Measurements from ENCODE around the gene JPH4.
A peak's percentile ranks its signal among the peaks of the same experiment; 100 is the strongest.

Gene JPH4

DNA sequence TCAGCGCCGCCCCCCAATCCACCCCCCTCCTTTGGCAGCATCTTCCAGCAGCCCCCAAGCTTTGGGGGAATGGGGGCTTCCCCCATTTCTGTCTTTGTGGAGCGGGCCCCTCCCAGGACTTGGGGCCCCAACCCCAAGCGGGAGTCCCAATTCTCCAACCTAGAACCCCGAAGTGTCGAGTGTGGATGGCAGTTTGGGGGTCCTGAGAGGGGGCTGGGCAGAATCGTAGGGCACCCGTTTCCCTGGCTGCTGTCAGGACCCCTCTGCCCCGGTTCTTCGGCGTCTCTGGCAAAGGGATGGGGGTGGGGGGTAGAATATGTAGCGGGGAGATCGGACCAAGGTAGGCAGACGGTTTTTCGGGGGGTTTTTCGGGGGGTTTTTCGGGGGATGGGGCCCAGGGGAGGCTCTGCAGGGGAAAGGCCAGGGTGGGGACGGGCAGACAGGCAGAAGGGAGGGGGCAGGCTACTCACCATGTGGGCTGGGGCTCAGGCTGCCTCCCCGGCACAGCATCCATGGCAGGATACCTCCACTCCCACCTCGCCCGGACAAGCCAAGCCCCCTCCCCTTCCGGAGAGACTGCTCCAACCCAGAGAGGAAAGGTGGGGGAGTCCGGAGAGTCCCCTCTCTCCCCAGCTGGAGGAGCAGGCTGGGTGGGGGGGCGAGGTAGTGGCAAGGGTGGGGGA, 739 bp downstream of the JPH4 start:
- DNase-seq, result no peak

DNA sequence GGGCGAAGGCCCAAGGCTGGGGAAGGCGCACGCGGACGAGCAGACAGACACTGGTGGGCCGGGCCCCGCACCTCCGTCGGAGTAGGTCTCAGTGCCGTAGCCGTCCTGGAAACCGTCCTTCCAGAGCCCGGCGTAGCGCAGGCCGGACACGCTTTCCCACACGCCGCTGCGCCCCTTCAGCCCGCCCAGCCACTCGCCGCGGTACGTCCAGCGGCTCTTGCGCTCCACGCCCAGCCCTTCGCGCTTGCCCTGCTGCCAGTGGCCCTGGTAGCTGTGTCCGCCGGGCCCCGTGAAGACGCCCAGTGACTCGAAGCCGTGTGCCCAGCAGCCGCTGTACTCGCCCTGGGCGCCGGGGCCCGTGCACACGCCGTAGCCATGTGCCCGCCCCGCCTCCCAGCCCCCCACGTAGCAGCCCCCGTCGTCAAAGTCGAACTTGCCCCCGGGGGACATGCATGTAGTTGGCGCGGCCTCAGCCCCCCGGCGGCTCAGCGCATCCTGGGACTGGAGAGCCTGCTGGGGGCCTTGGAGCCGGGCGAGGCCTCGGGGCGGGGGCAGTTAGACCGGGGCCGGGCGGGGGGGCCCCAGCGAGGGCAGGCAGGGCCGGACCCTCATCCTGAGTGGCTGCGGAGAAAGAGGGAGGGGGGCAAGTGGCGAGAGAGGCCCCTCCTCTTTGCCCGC, 1.4 kb downstream of the JPH4 start:
- no peak for DNase-seq

DNA sequence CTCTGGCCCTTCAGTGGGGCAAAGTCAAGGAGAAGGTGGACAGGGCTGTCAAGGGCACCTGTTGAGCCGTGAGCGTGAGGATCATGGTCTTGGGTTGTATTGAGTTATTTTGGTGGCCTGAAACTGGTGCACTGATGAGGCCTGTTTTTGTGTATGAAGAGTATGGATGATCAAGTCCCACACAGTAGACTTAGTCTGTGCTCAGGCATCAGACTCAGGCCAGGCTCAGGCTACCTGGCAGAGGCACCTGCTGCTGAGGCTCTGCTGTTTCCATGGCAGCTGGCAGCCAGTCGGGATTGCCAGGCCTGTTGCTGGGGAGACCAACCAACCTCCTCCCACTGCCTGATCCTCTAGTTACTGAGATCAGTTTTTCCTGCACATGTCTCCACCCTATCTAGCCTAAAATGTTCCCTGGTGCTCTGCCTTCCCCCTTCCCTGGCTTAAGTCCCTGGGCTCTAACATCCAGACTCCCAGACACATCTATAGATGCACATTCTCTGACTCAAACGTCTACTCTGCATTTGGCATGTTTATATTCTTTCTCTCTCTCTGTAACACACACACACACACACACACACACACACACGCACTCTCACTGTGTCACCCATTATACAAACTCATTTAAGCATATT, 5.1 kb downstream of the JPH4 start:
- no peak for DNase-seq

DNA sequence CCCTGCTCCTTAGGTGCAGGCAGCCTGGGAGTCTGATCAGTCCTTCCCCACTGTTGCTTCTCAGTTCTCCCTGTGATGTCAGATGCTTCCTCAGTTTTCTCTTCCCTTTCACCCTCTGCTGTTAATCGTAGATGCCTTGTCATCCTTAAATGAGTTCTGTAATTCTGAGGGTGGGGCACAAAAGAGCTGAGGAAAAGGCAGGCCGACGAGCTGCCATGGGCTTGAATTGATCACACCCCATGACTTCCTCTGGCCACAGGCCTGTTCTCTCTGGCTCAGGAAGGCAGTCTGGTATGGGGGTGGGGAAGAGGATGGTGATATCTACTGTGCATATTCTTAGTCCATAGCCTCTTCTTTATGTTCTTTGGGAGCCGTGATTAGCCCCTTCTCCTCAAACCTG, 5.8 kb downstream of the JPH4 start:
- DNase-seq, result no peak

DNA sequence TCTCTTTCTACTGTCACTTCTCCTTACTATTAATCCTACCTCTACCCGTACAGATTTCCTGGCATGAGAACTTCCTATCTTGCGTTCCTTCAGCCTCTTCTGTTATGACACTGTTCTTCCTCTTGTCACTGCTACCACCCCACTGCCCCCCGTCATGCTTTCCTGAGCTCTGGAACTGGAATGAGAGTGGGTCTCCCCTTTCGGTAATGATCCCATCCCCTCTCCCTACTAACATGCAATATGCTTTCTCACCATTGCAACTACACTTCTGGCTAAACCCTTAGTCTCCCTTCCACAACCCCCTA, 6.1 kb downstream of the JPH4 start:
- DNase-seq, result no peak

DNA sequence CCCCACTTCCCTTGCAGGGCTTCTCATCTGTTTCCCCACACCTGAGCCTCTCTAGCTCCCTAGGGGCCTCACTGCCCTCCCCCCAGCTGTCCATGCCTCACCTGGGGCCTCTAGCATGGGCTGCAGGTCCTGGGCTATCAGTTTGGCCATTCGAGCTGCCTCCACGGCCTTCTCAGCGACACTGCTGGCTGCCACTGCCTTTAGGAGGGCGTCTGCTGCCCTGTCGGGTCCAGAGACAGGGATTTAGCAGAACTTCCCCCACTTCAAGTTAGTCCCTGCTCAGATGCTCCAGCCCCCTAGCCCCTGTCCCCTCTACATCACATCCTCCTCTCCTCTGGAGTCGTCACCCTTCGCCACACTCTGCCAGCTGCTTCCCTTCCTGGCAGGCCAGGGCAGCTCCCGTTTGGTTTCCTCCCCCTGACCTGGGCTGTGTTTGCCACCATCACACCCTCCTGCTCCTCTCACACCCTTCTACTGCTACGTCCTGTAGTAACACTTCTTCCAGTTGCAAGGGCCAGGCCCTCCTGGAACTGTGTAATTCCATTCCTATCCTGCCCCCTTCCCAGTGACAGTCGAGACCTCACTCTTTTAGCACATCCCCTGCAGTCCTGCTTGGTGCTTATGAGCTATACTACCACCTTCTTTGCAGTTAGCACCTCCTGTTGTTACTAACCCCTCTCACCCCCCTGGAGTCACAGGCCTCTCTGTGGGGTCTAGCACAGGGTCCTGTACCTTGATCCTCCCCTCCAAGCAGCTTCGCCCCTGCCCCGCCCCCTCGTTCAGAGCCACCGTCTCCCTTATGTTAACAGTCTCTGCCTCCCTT, 6.7 kb downstream of the JPH4 start:
- DNase-seq, result no peak

DNA sequence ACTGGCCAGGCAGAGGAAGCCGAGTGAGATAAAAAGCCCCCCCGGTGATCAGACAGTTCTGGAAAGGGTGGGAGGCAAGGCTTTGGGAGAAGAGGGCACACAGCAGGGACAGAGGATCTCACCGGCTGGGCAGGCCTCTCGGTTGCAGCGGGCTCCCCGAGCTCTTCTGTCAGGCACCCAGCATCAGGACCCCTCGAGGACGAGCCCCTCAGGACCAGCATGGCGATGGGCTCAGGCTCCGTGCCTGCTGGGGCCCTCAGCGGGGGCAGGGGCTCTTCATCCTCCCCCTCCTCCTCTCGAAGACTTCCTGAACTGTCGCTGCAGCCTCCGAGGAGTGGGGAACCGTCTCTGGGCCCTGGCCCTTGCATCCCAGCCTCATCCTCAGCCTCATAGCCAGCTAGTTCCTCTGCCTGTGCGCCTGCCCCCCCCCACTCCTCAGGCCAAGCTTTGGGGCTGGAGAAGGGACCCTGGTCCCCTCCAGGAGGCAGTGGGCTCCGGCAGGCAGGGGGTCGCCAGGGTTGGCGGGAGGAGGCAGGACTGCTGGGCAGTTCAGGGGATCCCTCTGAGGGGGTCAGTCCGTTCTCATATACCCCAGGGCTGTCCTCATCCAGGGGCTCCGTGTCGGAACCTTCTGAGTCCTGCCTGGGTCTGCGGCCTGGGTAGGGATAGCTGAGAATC, 7.6 kb downstream of the JPH4 start:
- DNase-seq, result no peak

DNA sequence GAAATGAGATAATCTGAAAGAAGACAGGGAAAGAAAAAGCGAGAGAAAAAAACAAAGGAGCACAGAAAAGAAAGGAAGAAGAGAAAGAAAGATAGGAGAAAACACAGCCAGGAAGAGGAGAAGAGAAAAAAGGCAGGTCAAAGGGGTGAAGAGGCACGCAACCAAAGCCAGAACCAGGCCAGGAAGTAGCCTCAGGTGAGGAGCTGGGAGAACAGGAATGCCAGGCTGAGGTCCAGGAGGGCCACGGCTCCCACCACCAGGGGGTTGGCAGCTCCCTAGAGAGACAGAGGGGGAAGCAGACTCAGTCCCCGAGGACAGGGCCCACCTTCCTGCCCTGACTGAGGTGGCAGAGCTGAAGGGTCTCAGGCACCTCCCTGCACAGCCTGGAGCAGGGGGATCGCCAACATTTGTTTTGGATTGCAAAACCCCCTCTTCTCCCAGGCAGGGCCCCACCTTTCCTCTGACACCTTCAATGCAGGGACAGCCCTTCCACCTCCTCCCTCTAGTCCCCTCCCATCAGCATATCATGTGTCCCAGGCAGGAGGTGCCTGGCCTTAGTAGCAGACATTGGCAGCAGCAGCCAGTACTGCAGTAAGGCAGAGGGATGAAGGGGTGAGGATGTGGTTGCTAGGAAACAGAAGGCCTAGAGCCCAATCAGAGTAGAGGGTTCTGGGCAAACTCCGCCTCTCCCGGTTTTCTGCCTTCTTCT, 9.0 kb downstream of the JPH4 start:
- peak; percentile 39 for DNase-seq

DNA sequence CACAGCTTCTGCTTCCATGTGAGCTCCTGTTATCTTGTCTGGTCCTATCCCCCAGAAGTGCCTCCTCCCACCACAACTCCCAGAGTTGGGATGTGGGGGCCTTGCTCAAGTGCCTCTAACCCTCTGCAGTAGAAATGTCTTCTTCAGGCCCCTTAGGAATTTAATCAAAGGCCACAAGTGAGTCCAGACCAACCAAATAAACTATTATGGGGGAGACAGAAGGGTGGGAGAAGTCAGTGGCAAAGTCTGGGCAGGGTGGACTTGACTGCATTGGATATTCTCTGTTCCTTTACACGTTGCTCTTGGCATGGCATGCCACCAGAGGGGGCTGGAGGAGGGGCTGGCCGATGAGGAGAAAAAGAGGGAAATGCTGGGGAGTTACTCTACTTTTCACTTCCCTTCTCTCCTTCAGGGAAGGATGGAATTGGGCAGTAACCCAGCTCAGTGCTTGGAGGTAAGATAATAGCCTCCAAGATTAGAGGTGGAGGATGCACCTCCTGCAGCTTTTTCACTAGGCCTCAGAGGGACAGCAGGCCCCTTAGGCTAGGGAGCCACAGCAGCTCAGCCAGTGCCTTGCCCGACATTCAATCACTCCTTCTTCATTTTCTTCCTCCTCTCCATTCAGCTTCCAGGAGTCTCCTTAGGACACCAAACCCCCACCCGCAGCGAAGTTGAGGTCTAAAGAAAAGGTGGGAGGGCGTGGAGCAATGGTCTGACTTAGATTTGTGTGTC, 9.8 kb downstream of the JPH4 start:
- no peak for DNase-seq

DNA sequence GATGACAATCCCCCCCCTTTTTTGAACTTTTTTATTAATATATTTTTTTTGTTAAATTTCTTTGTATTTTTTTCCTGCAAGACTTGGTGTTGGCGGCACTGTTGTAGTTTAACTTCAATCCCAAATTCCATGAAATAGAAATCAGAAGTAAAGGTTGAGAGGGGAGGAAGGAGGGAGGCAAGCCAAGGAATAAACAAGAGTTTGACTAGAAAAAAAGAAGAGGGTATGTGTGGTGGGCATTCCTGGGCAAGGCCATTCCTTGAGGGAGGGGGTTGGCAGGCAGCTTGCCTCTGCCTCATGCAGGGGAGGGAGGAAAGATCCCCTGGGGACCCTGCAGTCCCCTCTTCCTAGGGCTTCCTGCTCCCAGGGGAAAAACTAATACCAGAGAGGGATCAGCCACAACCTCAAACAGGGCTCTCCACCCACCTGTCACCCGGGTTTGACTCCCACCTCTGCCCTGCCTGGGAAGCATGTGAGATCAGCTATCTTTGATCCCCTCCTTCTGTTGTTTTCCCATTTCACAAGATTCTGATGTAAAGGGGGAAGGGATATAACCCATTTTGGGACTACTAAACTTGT, 10.5 kb downstream of the JPH4 start:
- DNase-seq, result no peak

DNA sequence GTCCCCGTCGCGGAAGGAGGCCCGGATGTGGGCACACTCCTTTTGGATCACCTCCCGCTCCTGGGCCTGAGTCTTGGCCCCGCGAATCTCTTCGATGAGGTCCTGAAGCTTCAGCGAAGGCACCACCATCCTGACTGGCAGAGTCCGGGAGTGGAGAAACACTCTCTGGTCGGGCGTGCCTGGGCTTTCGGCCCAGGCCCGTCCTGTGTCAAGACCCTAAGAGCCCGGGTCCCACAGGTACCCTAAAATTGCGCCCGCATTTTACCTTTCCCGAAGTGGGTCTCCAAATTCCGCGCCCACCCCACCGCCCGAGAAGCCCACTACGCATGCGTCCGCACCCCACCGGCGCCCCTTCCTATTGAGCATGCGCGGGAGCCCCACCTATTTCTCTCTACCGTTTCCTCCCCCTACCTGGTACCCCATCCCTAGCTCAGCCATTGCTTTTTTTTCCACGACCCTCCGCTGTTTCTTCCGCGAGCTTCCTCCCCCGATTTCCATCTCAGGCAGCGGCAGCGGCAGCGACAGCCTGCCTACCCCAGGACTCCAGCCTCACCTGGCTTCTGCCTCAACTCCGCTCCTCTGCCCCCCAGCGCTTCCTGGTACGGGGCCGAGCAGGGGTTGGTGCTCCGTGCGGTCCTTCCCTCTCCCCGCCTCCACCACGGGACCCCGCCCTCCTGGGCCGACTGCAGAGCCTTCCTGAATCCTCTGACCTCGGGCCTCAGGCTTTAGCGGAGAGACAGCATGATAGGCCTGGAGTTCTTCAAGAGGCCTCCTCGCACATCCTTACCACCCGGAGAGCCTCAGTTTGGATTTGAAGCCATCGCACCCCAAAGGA, 11.2 kb downstream of the JPH4 start, which contains the start of gene AP1G2:
AP1G2 (minus strand) TSS at position 606 of the 835 bp plus-strand sequence; CDS start at position 129, 477 bp downstream.
- DNase-seq, result peak; percentile 89

DNA sequence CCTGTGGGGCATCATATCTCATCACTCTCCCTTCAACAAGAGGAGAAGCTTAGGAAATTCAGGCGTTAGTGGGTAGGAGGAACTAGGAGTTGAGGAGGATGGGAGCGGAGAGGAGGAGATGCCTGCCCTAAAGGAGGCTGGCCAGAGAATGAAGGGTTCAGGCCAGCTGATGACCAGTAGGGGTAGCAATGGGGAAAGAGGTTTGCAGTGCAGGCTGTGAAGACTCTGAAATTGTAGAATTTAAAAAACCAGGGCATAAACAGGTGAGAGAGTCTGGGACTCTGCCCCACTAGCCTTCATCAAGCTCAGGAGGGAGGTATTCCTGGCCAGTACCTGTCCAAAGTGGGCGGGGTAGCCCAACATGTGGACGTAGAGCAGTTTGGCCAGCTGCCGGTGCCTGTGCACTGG, 11.8 kb downstream of the JPH4 start:
- DNase-seq, result peak; percentile 28

DNA sequence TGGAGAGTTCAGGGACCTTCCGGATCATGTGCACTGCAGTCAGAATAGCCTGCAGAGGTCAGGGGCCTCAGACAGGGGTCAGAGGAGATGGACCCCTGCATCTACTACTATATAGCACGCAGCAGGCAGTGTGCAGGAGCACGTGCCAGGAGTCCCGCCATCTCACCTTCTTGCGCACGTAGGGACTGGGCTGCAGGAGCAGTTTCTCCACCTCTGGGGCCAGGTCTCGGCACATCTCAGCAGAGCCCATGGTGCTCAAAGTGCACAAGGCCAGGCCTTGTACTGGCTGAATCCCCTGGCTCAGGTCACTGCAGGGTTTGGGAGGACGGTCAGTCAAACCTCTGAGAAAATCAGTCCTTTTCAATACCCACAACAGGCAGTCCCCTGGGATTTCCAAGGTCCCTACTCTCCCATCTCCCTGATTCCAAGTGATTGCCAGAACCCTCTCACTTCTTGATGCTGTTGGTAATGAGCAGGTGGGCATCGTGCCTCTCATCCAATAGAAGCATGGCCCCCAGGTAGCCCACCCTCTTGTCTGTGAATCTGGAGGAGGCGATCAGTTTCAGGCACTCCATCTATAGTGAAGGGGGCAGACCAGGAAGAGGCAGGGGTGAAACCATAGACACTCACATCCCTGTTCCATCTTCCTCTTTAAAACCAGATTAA, 12.3 kb downstream of the JPH4 start:
- no peak for DNase-seq

DNA sequence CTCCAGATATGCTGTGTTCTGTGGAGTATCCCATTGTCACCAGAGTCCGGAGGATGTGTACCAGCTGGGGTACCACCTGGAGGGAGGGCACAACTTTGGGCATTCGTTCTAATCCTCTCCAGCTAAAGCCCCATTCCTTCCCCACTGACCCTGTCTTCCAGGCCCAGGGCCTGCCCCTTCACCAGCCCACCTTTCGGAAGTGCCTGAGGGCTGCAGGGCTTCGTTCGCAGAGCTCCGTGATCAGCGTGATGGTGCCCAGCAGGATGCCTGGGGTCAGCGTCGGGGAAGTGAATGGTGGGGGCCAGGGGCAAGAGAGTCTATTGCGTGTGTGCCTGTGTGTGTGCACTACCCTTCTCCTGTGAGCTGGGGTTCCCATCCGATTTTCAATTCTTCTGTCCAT, 13.0 kb downstream of the JPH4 start:
- DNase-seq, result no peak

DNA sequence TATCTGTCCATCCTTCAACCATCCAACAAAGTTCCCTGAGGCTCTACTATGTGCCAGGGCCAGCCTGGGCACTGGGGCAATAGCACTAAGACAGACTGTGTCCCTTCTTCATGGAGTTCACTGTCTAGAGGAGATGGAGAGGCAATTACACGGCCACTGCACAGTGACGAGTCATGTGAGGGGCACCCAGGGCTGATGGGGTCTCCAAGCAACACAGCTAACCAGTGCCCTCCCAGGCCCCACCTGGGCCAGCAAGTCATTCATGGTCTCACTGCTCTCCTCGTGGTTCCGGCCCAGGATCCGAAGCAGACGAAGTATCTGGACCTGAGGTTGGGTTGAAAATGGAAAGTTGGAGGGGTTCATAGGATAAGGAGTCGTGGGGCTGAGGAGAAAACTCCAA, 13.7 kb downstream of the JPH4 start:
- no peak for DNase-seq

DNA sequence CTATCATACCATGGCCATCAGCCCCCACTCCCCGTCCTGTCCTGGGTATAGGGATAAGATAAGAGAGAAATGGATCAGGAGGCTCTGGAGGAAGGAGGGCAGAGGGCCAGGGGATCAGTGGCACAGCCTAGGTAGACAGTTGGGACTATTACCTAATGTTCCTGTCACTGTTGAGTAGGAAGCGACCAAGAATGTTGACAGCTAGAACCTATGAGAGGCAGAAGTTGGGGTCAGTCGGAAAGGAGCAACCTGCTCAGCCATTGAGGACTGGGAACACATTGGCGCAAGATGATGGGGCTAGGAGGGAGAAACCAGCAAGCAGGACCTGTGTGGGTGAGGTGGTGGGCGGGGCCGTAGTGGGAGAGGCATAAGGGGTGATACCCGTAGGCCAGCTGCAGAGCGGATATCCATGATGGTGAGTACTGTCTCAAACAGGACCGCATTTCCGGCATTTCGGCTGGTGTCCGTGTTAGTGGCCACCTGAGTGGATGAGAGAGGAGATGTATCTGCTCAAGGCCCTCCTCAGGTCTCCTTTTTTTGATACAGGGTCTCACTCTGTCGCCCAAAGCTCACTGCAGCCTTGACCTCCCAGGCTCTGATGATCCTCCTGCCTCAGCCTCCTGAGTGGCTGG, 14.3 kb downstream of the JPH4 start:
- DNase-seq, result no peak

DNA sequence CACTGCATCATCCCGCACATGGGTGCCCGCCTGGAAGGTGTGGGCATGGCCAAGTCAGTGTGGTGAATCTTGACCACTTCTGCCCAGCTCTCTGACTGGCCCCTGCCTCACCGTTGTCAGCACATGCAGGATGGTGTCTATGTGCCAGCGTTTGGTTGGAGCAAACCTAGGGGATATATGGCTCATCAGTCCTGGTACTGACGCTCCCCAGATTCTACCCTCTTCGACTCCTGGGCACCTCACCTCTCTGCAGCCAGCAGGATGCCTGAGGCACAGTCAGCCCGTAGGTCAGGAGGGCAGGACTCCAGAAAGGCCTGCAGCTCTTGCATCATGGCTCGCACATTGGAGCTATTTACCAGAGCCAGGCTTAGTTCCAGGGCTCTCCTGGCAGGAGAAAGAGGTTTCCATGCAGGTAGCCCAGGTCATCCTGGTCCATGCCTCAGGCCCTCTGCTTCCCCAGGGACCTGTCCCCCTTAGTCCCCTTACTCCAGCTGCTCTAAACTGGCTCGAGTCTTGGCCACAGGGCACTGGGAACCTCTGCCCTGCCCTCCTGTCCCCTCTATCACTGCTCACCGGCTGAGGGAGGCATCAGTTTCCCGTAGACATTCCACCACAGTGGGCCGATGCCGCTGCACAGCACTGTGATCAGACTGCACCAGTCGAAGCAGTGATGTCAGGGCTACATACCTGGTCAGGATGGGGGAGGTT, 15.0 kb downstream of the JPH4 start:
- DNase-seq, result no peak

DNA sequence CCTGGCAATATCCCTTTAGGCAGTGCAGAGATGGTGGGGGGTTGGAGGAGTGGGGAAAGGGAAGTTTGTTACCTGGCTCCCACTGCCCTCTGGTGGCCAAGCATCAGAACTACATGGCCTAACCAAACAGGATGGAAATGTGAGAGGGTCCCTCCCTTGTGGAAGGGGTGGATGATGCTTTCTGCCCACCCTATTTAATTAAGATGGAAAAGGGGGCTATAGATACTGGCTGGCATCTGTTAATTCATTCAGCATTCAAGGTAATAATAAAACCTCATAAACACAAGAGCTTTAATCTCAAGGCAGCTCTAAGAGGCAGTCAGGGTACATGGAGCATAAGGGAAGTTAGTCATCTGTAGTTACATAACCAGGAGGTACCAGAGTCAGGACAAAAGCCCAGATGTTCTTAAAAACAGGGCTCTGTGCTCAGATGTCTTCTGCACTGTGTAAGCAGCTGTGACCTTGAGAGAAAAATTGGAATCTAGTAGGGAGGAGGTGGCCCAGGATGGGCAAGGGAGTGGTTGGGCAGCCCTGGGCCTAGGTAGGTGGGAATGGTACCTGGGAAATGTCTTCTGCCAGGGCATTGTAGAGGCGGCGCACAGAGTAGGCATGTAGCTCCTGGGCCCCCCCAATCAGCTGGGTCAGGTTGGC, 15.6 kb downstream of the JPH4 start:
- no peak for DNase-seq

Data from NCI-H226 (cell line).